Endothelial cell of umbilical vein (primary cell): ENCODE data around the gene HADHB. TPM values are rescaled to one million over a fixed set of nuclear protein-coding genes. Genes with fewer than 3 reads are reported as not detected.

Source experiments
- BruUV-seq: library from RNA; stranded (reverse); fragments of 400-500 nt; replicated peaks from 2 replicates; lab custom pipeline; 2021; lab: Mats Ljungman, UMichigan
- CTCF ChIA-PET: fragments of 300-600, 350-600 bp; sonication (Branson Sonifier 250); formaldehyde crosslinking; loops from one replicate; lab custom pipeline; 2021; ENCODE audit warnings: antibody characterized with exemption, inconsistent platforms; lab: Charles Lee
- POLR2A ChIA-PET: fragments of 300-600, 350-600 bp; sonication (Branson Sonifier 250); formaldehyde crosslinking; loops from one replicate; lab custom pipeline; 2021; ENCODE audit warnings: antibody characterized with exemption, inconsistent platforms; lab: Charles Lee
- DNase-seq: peaks from one replicate; pipeline ENCODE4 v3.0.0-alpha.2; 2011; ENCODE audit warnings: low read depth, low spot score
- FAIRE-seq: peaks from 2 replicates; lab custom pipeline; 2011; peaks lifted over from hg19 to GRCh38; lab: Jason Lieb, UNC
- H2AFZ ChIP-seq: 2 replicates; pipeline ENCODE4 v1.6.0; 2012; ENCODE audit warnings: low read depth, low read length, control low read depth, inconsistent platforms
- H3K27ac ChIP-seq: 2 replicates; pipeline ENCODE4 v1.5.1; 2011; ENCODE audit warnings: low read depth, mild to moderate bottlenecking, control low read depth, low read length, moderate library complexity; ENCODE audit not compliant: insufficient read depth
- H3K27me3 ChIP-seq, 2 experiments: 2 replicates each; pipeline versions ENCODE4 v1.6.0 to v1.6.1; 2011; ENCODE audit warnings: low read length in 2 of 2, mixed read lengths in 1 of 2; ENCODE audit not compliant: control insufficient read depth in 2 of 2, insufficient read depth in 2 of 2
- H3K36me3 ChIP-seq, 2 experiments: 2 replicates in 1 of 2; 3 replicates in 1 of 2; pipeline ENCODE4 v1.5.1; 2011; ENCODE audit warnings: low read length in 2 of 2, mild to moderate bottlenecking in 1 of 2, moderate library complexity in 1 of 2; ENCODE audit not compliant: control insufficient read depth in 2 of 2, insufficient read depth in 2 of 2; ENCODE audit errors: extremely low read depth in 1 of 2
- H3K4me1 ChIP-seq: 3 replicates; pipeline ENCODE4 v1.5.1; 2011; ENCODE audit warnings: mild to moderate bottlenecking, low read length; ENCODE audit not compliant: control insufficient read depth, insufficient read depth; ENCODE audit errors: extremely low read depth
- H3K4me2 ChIP-seq: 2 replicates; pipeline ENCODE4 v1.6.1; 2011; ENCODE audit warnings: low read length, control low read depth, mixed read lengths; ENCODE audit not compliant: insufficient read depth
- H3K4me3 ChIP-seq, 3 experiments: fragments of 200-600 bp in 1 of 3; sonication (generic), shearing (Covaris generic) in 1 of 3; replicated peaks in 1 of 3; 2 replicates each; pipeline ENCODE4 v1.5.1; 2011 to 2016; ENCODE audit warnings: control low read depth in 3 of 3, low read length in 3 of 3, mild to moderate bottlenecking in 2 of 3, inconsistent platforms in 1 of 3, low read depth in 1 of 3, moderate library complexity in 1 of 3; ENCODE audit not compliant: insufficient read depth in 1 of 3
- H3K79me2 ChIP-seq: 2 replicates; pipeline ENCODE4 v1.6.0; 2012; ENCODE audit warnings: low read length, inconsistent platforms; ENCODE audit not compliant: control insufficient read depth, insufficient read depth
- H3K9ac ChIP-seq: replicated peaks from 2 replicates; pipeline ENCODE3; 2011; ENCODE audit warnings: low read length, control low read depth; ENCODE audit not compliant: insufficient read depth; ENCODE audit errors: extremely low read depth
- H3K9me1 ChIP-seq: replicated peaks from 3 replicates; pipeline ENCODE4 v1.6.0; 2011; ENCODE audit warnings: mild to moderate bottlenecking, low read length; ENCODE audit not compliant: control insufficient read depth, insufficient read depth; ENCODE audit errors: extremely low read depth
- H3K9me3 ChIP-seq: replicated peaks from 2 replicates; pipeline ENCODE4 v1.5.1; 2012; ENCODE audit warnings: low read length, inconsistent platforms; ENCODE audit not compliant: control insufficient read depth, insufficient read depth
- H4K20me1 ChIP-seq: replicated peaks from 2 replicates; pipeline ENCODE3; 2011; ENCODE audit warnings: mild to moderate bottlenecking, low read length; ENCODE audit not compliant: control insufficient read depth, insufficient read depth; ENCODE audit errors: extremely low read depth
- EZH2 ChIP-seq: IDR thresholded peaks from 2 replicates; pipeline ENCODE4 v1.6.1; 2012; ENCODE audit warnings: borderline replicate concordance, low read depth, mild to moderate bottlenecking, moderate library complexity, low read length, inconsistent platforms; ENCODE audit not compliant: severe bottlenecking
- FOS ChIP-seq: IDR thresholded peaks from 2 replicates; pipeline ENCODE4 v1.6.1; 2011; ENCODE audit warnings: mild to moderate bottlenecking, low read length, moderate library complexity, borderline replicate concordance; ENCODE audit not compliant: insufficient read depth
- GATA2 ChIP-seq: IDR thresholded peaks from 2 replicates; pipeline ENCODE4 v1.7.0; 2011; ENCODE audit warnings: low read depth, mild to moderate bottlenecking, moderate library complexity, mixed read lengths, low read length; ENCODE audit not compliant: insufficient read length, insufficient read depth
- JUN ChIP-seq: IDR thresholded peaks from 2 replicates; pipeline ENCODE4 v1.6.1; 2011; ENCODE audit warnings: borderline replicate concordance, low read depth; ENCODE audit not compliant: insufficient read length, insufficient read depth
- MYC ChIP-seq: IDR thresholded peaks from one replicate; pipeline ENCODE4 v1.6.1; 2011; ENCODE audit warnings: mild to moderate bottlenecking, low read depth, low read length
- POLR2A ChIP-seq: IDR thresholded peaks from 2 replicates; pipeline ENCODE4 v1.6.1; 2012; ENCODE audit warnings: low read depth, mild to moderate bottlenecking, control low read depth, low read length
- POLR2AphosphoS5 ChIP-seq: IDR thresholded peaks from 2 replicates; pipeline ENCODE4 v1.6.1; 2012; ENCODE audit warnings: low read depth, mild to moderate bottlenecking, control low read depth, low read length, moderate library complexity; ENCODE audit not compliant: insufficient read depth
- dilution Hi-C: fragments of 300-500 bp; cut with MboI; formaldehyde crosslinking; loops from one replicate; pipeline ENCODE4 v1.15.0; 2019; ENCODE audit warnings: low sequenced_read_pairs; ENCODE audit not compliant: extremely low pct_ligation_motif_present
- intact Hi-C: fragments of 100-400 bp; cut with micrococcal nuclease; formaldehyde crosslinking; loops from one replicate; pipeline ENCODE4 v1.10.0; 2022
- polyA plus RNA-seq, 4 experiments: library from polyadenylated mRNA; depleted of rRNA in 3 of 4; stranded (reverse) in 3 of 4; unstranded in 1 of 4; fragments of >200 nt; gene quantifications; 2 replicates each; pipeline versions ENCODE4 v1.2.1 to v1.2.3, GENCODE V29; 2011 to 2012; ENCODE audit warnings: missing spikeins in 1 of 4
- total RNA-seq: library from RNA; stranded (reverse); gene quantifications from 2 replicates; pipeline ENCODE4 v1.2.3, GENCODE V29; 2021
- TF ChIP-seq, protein P1 (sequence below): IDR thresholded peaks from 2 replicates; pipeline ENCODE4 v1.6.1; 2011; ENCODE audit not compliant: insufficient read depth, insufficient read length
- TF ChIP-seq, protein P2 (sequence below), 2 donors: IDR thresholded peaks; 1 replicate in 1 of 2; 2 replicates in 1 of 2; pipeline ENCODE4 v1.5.1; 2011; ENCODE audit warnings: low read length in 2 of 2, mild to moderate bottlenecking in 2 of 2, moderate library complexity in 2 of 2, control low read depth in 1 of 2, inconsistent platforms in 1 of 2, low read depth in 1 of 2; ENCODE audit not compliant: insufficient read depth in 1 of 2; ENCODE audit errors: extremely low read depth in 1 of 2

HADHB gene
- total and polyA plus RNA-seq, 2 donors (not counting 3 experiments of a cell fraction or from before 2014, with no cell fraction given), result 92.9 to 100 TPM

DNA sequence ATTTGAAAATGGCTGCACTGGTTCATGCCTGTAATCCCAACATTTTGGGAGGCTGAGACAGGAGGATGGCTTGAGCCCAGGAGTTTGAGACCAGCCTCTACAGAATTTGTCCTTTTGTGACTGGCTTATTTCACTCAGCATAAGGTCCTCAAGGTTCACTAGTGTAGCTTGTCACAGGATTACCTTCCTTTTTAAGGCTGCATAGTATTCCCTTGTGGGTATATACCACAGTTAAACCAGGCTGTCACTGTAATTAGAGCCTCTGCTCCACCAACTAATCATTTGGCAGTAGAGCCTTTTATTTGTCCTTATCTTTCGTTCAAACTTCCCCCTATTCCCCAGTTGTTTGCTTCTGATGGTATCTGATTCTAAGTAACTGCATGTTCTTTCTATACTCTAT is 50.8 kb downstream of the HADHB start:
- BruUV-seq, result no TSS peak
- no peak for TF ChIP-seq MYC
- no peak for TF ChIP-seq FOS
- TF ChIP-seq, protein P1, sequence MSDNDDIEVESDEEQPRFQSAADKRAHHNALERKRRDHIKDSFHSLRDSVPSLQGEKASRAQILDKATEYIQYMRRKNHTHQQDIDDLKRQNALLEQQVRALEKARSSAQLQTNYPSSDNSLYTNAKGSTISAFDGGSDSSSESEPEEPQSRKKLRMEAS, result no peak
- no peak for TF ChIP-seq JUN
- no peak for TF ChIP-seq GATA2
- TF ChIP-seq, protein P2, sequence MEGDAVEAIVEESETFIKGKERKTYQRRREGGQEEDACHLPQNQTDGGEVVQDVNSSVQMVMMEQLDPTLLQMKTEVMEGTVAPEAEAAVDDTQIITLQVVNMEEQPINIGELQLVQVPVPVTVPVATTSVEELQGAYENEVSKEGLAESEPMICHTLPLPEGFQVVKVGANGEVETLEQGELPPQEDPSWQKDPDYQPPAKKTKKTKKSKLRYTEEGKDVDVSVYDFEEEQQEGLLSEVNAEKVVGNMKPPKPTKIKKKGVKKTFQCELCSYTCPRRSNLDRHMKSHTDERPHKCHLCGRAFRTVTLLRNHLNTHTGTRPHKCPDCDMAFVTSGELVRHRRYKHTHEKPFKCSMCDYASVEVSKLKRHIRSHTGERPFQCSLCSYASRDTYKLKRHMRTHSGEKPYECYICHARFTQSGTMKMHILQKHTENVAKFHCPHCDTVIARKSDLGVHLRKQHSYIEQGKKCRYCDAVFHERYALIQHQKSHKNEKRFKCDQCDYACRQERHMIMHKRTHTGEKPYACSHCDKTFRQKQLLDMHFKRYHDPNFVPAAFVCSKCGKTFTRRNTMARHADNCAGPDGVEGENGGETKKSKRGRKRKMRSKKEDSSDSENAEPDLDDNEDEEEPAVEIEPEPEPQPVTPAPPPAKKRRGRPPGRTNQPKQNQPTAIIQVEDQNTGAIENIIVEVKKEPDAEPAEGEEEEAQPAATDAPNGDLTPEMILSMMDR (IDR thresholded peaks at IDR 0.05; ENCODE audit: extremely low read depth in 1 of 2, insufficient read depth in 1 of 2, low read depth in 1 of 2, low read length in 2 of 2), result no peak
- TF ChIP-seq POLR2A, result no peak
- no peak for TF ChIP-seq EZH2
- no peak for TF ChIP-seq POLR2AphosphoS5
- no peak overlapping the region for H3K4me3 ChIP-seq
- dilution Hi-C loops (no loop called here), intact Hi-C loops (no loop called here)
- peaks cover 13% of the 10 kb centered on the region for H3K4me1 ChIP-seq
- no peak overlapping the region for H3K4me2 ChIP-seq
- H3K27ac ChIP-seq, result no peak overlapping the region
- no peaks in the 10 kb centered on the region for H3K36me3 ChIP-seq
- H3K9me1 ChIP-seq, result no peaks in the 10 kb centered on the region
- FAIRE-seq (no peak), DNase-seq (no peak)
- H3K27me3 ChIP-seq, result no peaks in the 10 kb centered on the region
- H4K20me1 ChIP-seq, result no peaks in the 10 kb centered on the region
- H3K9me3 ChIP-seq, result no peaks in the 10 kb centered on the region
- POLR2A ChIA-PET, result no interaction called here
- H2AFZ ChIP-seq, result no peak overlapping the region
- H3K9ac ChIP-seq, result no peak overlapping the region
- H3K79me2 ChIP-seq, result no peaks in the 10 kb centered on the region
- CTCF ChIA-PET, result no interaction called here
